Smooth muscle cell (in vitro differentiated cells): ENCODE measurements around the gene SH3GL3. TPM values are rescaled to one million over a fixed set of nuclear protein-coding genes. Genes with fewer than 3 reads are reported as not detected.

Source experiments
- DNase-seq: peaks from one replicate; lab custom pipeline; 2025; ENCODE audit not compliant: unreplicated experiment; lab: John Stamatoyannopoulos, UW
- H2AFZ ChIP-seq: fragments of 200-600 bp; sonication (generic); 2 replicates; pipeline ENCODE4 v1.6.0; 2016; ENCODE audit warnings: antibody characterized with exemption, low read depth, mild to moderate bottlenecking
- H3F3A ChIP-seq: fragments of 200-600 bp; sonication (generic); 2 replicates; pipeline ENCODE4 v1.6.0; 2017; ENCODE audit warnings: antibody characterized with exemption, low read depth
- H3K27ac ChIP-seq: fragments of 200-600 bp; sonication (generic); 2 replicates; pipeline ENCODE4 v1.5.1; 2016; ENCODE audit warnings: low read depth, mild to moderate bottlenecking
- H3K27me3 ChIP-seq: fragments of 200-600 bp; sonication (generic); 2 replicates; pipeline ENCODE4 v1.6.1; 2016; ENCODE audit warnings: low read depth, mild to moderate bottlenecking
- H3K36me3 ChIP-seq: fragments of 200-600 bp; sonication (generic); 2 replicates; pipeline ENCODE4 v1.5.1; 2016; ENCODE audit warnings: low read depth
- H3K4me1 ChIP-seq: fragments of 200-600 bp; sonication (generic); 2 replicates; pipeline ENCODE4 v1.5.1; 2016; ENCODE audit warnings: low read depth
- H3K4me2 ChIP-seq: fragments of 200-600 bp; sonication (generic); 2 replicates; pipeline ENCODE4 v1.6.0; 2016; ENCODE audit warnings: mild to moderate bottlenecking
- H3K4me3 ChIP-seq: fragments of 200-600 bp; sonication (generic); 2 replicates; pipeline ENCODE4 v1.5.1; 2016; ENCODE audit warnings: mild to moderate bottlenecking
- H3K79me2 ChIP-seq: fragments of 200-600 bp; sonication (generic); 2 replicates; pipeline ENCODE4 v1.6.0; 2016; ENCODE audit warnings: low read depth, mild to moderate bottlenecking
- H3K9ac ChIP-seq: fragments of 200-600 bp; sonication (generic); 2 replicates; pipeline ENCODE4 v1.6.0; 2016; ENCODE audit warnings: low read depth
- H3K9me3 ChIP-seq: fragments of 200-600 bp; sonication (generic); replicated peaks from 2 replicates; pipeline ENCODE4 v1.5.1; 2016; ENCODE audit warnings: low read depth
- H4K20me1 ChIP-seq: fragments of 200-600 bp; sonication (generic); 2 replicates; pipeline ENCODE4 v1.6.0; 2016; ENCODE audit warnings: low read depth
- WGBS: methylation state at CpG from one replicate; pipeline ENCODE4 v1.1.7; 2016; ENCODE audit warnings: low lambda C conversion rate; 5-methylcytosine and 5-hydroxymethylcytosine counted together
- polyA plus RNA-seq: library from polyadenylated mRNA; unstranded; fragments of >200 nt; fragmentation: Nextera tagmentation; extraction: Ambion mirVana; gene quantifications from 2 replicates; pipeline ENCODE4 v1.2.1, GENCODE V29; 2016
- total RNA-seq: library from RNA; depleted of rRNA; stranded (reverse); fragments of >200 nt; gene quantifications from 2 replicates; pipeline ENCODE4 v1.2.3, GENCODE V29; 2014
- TF ChIP-seq, protein P1 (sequence below): fragments of 200-600 bp; sonication (generic); IDR thresholded peaks from 2 replicates; pipeline ENCODE4 v1.5.1; 2017; ENCODE audit warnings: borderline replicate concordance, mild to moderate bottlenecking, antibody characterized with exemption; ENCODE audit not compliant: insufficient read depth, poor library complexity, severe bottlenecking

SH3GL3 gene
- total and polyA plus RNA-seq, 2 experiments from 2014 or later = 0.50 to 2.2 TPM

DNA sequence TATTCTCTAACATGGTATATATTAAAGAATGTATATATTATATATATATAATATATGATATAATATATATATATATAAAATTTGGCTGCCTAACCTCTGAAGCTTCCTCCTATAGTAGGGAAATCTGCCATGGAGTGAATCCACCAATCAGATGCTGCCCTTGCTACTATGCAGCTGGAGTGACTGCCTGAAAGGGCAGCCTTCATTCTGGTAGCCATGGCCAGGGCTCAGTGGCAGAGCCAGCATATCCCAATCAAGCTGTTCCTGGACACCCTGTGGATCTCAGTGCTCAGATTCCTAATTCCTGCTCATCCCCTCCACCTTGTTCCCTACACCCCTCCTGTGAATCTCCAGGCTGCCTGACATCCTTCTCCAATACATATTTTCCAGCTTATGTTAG is 2.2 kb upstream of the SH3GL3 start:
- no peak for DNase-seq
- H3K4me1 ChIP-seq = no peaks in the 10 kb centered on the region
- H3K79me2 ChIP-seq = no peaks in the 10 kb centered on the region
- no peak overlapping the region for H2AFZ ChIP-seq
- TF ChIP-seq, protein P1, sequence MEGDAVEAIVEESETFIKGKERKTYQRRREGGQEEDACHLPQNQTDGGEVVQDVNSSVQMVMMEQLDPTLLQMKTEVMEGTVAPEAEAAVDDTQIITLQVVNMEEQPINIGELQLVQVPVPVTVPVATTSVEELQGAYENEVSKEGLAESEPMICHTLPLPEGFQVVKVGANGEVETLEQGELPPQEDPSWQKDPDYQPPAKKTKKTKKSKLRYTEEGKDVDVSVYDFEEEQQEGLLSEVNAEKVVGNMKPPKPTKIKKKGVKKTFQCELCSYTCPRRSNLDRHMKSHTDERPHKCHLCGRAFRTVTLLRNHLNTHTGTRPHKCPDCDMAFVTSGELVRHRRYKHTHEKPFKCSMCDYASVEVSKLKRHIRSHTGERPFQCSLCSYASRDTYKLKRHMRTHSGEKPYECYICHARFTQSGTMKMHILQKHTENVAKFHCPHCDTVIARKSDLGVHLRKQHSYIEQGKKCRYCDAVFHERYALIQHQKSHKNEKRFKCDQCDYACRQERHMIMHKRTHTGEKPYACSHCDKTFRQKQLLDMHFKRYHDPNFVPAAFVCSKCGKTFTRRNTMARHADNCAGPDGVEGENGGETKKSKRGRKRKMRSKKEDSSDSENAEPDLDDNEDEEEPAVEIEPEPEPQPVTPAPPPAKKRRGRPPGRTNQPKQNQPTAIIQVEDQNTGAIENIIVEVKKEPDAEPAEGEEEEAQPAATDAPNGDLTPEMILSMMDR = no peak
- H3K27ac ChIP-seq = no peak overlapping the region
- H3K36me3 ChIP-seq = no peaks in the 10 kb centered on the region
- no peak overlapping the region for H3K4me2 ChIP-seq
- H3K9ac ChIP-seq = no peak overlapping the region
- no peaks in the 10 kb centered on the region for H3F3A ChIP-seq
- no peaks in the 10 kb centered on the region for H4K20me1 ChIP-seq
- H3K27me3 ChIP-seq = no peaks in the 10 kb centered on the region
- no peak overlapping the region for H3K4me3 ChIP-seq
- H3K9me3 ChIP-seq = no peaks in the 10 kb centered on the region

DNA sequence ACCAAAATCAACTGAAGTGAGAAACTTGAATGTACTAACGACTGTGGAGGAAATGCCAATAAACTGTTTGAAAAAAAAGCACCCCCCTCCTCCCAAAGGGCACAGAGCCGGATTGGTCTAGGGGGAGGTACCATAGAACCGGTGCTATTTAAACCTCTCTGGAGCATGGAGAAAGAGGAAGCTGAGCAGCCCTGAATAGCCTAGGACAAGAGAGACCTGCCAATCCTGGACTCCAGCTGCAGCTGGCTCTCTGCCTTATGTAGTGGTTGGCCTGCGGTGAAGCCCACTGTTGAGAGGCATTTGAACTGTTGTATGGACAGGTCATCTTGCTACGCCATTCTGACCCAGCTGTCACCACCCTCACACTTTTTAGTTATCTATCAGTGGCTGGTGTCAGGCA is 1.5 kb upstream of the SH3GL3 start:
- no peaks in the 10 kb centered on the region for H3K9me3 ChIP-seq
- no peaks in the 10 kb centered on the region for H3K36me3 ChIP-seq
- TF ChIP-seq, protein P1 = no peak
- no peak overlapping the region for H3K4me2 ChIP-seq
- no peak for DNase-seq
- H4K20me1 ChIP-seq = no peaks in the 10 kb centered on the region
- no peak overlapping the region for H2AFZ ChIP-seq
- no peak overlapping the region for H3K4me3 ChIP-seq
- H3K79me2 ChIP-seq = no peaks in the 10 kb centered on the region
- H3K27ac ChIP-seq = no peak overlapping the region
- WGBS = 81% methylated on average over 5 of the region's 5 CpGs
- no peak overlapping the region for H3K9ac ChIP-seq
- no peaks in the 10 kb centered on the region for H3K4me1 ChIP-seq
- H3K27me3 ChIP-seq = no peaks in the 10 kb centered on the region
- H3F3A ChIP-seq = no peaks in the 10 kb centered on the region

DNA sequence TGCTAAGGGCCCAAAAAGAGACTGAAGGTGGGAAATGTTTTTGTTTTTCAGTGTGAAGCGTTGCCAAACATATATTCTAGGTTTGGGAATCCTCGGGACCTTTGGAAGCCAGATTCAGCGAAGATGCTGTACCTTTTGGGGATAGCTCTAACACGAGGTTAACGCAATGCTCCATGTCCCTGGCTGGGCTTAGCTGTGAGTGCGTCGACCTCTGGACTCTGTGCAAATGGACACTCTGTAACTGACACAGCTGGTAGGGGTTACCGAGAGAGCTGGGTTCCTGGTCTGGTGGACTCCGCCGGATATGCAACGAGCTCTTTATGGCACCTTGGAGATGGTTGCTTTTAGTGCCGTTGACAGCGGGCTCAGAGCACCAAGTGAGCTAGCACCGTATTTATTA is 724 bp upstream of the SH3GL3 start:
- H3K4me2 ChIP-seq = peak overlapping the region; percentile 93
- TF ChIP-seq, protein P1 = no peak
- H3K27me3 ChIP-seq = no peaks in the 10 kb centered on the region
- H3K79me2 ChIP-seq = no peaks in the 10 kb centered on the region
- no peaks in the 10 kb centered on the region for H3K9me3 ChIP-seq
- H3K36me3 ChIP-seq = no peaks in the 10 kb centered on the region
- WGBS = 74% methylated on average over 14 of the region's 14 CpGs
- no peaks in the 10 kb centered on the region for H3K4me1 ChIP-seq
- no peak for DNase-seq
- no peaks in the 10 kb centered on the region for H3F3A ChIP-seq
- no peaks in the 10 kb centered on the region for H4K20me1 ChIP-seq
- no peak overlapping the region for H2AFZ ChIP-seq
- peak overlapping the region; percentile 60 for H3K4me3 ChIP-seq
- no peak overlapping the region for H3K9ac ChIP-seq
- H3K27ac ChIP-seq = no peak overlapping the region

DNA sequence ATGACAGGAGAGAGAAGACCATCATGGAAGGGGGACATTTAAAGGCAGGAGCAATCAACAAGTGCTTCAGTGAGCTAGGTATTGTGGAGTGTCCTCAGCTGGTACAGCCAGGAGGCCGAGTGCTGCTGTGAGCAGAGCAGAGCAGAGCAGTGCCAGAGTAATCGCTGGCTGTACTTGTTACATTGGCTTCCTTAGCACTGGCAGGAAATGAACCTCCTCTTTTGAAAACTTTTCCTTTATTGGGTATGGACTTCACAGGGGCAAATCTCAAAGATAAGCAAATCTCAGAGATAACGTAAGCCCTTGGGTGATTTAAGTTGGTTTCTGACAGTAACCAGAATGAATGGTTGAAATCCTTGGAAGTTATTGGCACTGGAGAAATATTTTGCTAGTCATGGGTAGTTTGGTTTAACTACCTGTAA is 2.1 kb downstream of the SH3GL3 start:
- Histone ChIP-seq H2AFZ (no peak overlapping the region), H3K4me1 (no peaks in the 10 kb centered on the region), H3K4me3 (no peak overlapping the region), H4K20me1 (no peaks in the 10 kb centered on the region), H3K9me3 (no peaks in the 10 kb centered on the region), H3K4me2 (no peak overlapping the region), H3K36me3 (no peaks in the 10 kb centered on the region), H3K9ac (no peak overlapping the region), H3F3A (no peaks in the 10 kb centered on the region), H3K79me2 (no peaks in the 10 kb centered on the region), H3K27me3 (no peaks in the 10 kb centered on the region), H3K27ac (no peak overlapping the region)
- 31% methylated on average over 3 of the region's 3 CpGs for WGBS
- DNase-seq = no peak
- TF ChIP-seq, protein P1 = no peak
